Nucleus accumbens (tissue), 56 donors: ENCODE results near the gene CDH13.

ENCODE experiments used
- DNase-seq, 56 donors: peaks; one replicate each; lab custom pipeline; 2025; lab: John Stamatoyannopoulos, UW

The CDH13 gene

GRCh38 chr16:82625066-82625968 is 1.5 kb upstream of the CDH13 start:
- no peak for DNase-seq

DNA sequence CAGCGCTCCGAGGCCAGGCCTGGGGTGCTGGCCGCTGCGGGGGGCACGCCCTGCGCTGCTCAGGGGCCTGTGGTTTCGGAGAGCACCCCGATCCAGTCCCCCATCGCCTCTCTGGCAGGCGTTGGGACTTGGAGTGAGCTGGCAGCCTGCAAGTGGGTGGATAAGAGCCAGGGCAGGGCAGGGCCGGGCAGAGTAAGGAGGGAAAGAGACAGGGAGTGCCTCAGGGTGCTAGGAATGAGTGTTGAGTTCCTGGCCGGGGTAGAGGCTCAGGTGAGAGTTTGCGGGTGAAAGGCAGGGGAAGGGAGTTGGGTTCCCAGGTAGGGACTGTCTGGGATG is 1.3 kb downstream of the CDH13 start:
- DNase-seq, result peak in 3 of 56 donors; percentile 5 to 45 (median 8)

DNA sequence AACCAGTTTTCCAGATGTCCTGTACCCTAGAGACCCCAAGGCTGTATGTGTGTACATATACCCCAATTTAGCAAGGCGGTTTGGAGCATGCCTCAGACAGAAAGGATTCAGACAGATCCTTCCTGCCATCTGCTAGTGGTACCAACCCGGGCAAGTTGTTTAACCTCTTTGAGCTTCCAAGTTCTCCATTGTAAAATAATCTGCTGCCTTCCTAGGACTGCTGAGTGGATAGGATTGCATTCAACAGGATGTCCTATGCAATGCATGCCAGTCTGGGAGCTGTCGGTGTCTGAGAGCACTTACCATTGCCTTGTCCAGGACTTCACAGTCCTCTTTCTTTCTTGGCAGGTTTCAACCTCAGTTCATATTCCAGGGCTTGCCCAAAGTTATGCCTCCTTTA is 1.9 kb downstream of the CDH13 start:
- no peak for DNase-seq

DNA sequence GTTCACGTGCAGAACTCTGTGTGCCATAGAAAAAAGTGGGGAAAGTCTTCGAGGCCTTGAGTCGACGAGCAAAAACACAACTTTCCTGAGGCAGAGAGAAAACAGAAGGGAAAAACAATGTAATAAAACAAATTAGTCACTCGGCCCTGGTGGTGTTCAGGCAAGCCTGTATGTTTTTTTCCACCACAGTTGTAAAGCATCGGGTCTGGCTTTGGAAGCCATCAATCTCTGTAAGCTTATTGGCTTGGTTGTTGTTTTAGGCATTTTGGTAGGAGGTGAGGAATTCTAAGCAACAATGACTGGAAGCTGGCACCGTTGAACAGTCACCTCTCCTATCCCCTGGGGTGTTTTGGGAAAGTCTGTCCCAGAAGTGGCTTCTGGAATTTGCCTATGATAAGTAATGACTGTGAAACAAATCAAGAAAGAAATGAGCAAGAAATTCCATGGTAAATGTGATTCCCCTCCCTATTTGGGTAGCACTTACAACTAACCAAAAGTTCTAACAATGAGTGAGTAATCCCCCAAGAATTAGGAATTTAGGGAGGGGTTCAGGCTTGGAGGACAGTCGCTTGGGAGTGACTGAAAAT is 2.8 kb downstream of the CDH13 start:
- DNase-seq, result no peak

GRCh38 chr16:82630219-82630618 is 3.5 kb downstream of the CDH13 start:
- no peak for DNase-seq

DNA sequence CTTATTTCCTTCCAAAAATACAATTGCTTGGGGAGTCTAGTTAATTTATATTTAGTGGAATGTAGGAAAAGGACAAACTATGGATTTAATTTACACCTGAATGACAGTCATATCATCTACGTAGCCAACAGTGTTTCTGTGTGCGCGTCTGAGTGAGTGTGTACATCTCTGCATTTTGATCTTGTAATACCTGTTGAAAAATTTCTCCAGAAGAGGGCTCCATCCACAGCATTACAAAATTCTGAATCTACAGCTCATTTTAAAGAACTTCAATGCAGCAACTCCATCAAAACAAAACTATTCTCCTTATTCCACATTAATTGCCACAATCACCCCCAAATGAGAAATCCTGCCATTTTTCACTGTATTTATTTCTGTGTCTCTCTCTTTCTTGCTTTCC is 3.9 kb downstream of the CDH13 start:
- DNase-seq, result peak in 1 of 56 donors; percentile 5

GRCh38 chr16:82631701-82632685 is 5.2 kb downstream of the CDH13 start:
- peak in 5 of 56 donors; percentile 1 to 10 (median 6) for DNase-seq

DNA sequence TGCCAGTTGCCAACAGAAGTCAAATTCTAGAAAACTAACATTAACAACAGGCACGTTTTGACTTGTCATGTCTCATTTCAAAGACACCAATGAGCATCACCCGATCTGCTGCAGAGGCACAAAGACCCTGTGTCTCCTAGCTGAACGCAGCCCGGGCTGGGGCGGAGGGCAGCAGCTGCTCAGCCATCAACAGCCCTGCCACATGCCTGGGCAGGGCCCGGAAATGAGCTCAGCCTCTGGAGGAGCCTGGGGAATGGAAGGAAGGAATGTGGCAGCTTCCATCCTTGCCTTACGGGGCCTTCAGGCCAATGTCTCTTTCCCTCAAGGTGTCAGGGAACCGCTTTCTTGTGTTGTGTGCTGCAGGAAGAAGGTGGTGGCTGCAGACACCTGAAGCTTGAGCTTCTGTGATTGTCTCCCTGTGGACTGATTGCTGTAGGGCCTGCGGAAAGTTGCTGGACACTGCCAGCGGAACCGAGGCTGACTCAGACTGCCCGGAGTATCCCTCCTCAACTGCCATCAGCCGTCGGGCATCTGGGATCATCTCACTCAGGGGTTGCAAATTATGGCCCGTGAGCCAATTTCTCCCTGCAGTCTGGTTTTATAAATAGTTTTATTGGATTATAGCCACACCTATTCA is 7.3 kb downstream of the CDH13 start:
- peak in 52 of 56 donors; percentile 9 to 87 (median 64) for DNase-seq

GRCh38 chr16:82634955-82635610 is 8.3 kb downstream of the CDH13 start:
- DNase-seq, result no peak

DNA sequence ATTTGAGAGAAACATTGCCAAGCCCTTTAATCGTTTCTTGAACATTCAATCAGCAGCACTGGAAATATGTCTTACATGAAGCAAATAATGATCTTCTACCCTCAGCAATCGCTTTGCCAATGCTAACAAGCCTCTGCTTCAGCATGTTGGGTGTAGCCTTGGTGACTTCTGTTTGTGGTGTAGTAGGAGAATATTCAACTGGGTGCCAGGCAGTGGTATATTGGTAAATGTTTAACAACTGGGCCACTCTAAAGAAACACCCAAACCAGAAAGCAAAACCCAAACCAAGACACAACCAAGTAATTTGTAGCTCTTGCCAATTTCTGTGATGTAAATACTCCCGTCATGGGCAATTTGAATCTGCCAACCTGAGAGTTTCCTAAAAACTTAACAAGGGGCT is 9.7 kb downstream of the CDH13 start:
- no peak for DNase-seq

- no peak for DNase-seq
Measured at GRCh38 chr16:82636958-82637357, 10.2 kb downstream of the CDH13 start.

- no peak for DNase-seq
Measured at GRCh38 chr16:82638095-82638798, 11.5 kb downstream of the CDH13 start.

GRCh38 chr16:82639263-82639662 is 12.5 kb downstream of the CDH13 start:
- DNase-seq, result no peak

GRCh38 chr16:82639666-82640336 is 13.0 kb downstream of the CDH13 start:
- peak in 32 of 56 donors; percentile 2 to 74 (median 18) for DNase-seq

DNA sequence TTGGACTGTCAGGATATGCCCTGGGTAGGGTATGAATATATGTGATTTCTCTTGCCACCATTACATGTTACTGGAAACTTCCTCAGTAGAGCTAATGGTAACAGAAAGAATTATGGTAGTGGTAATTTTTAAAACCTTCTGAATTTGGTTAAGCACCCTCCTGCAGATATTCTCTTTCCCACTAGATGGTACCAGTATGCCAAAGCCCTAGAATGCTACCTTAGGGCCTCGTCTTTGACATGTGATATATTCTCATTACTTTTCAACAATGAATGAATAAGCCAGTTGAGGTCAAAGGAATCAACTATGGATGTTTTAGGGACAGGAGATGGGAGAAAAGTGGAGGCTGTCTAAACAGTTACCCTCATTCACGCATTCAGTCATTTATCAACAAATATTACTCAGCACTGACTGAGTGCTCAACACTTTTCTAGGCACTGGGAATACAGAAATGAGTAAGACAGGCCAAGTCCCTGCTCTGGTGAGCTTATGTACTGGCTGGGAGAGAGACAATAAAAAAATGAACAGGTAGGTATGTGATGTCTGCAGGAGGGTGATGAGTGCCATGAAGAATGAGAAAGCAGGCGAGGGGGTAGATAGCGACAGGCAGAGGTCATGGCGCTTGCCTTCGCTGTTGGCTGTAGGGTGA is 14.7 kb downstream of the CDH13 start:
- no peak for DNase-seq

- no peak for DNase-seq
Measured at GRCh38 chr16:82643136-82643535, 16.4 kb downstream of the CDH13 start.

DNA sequence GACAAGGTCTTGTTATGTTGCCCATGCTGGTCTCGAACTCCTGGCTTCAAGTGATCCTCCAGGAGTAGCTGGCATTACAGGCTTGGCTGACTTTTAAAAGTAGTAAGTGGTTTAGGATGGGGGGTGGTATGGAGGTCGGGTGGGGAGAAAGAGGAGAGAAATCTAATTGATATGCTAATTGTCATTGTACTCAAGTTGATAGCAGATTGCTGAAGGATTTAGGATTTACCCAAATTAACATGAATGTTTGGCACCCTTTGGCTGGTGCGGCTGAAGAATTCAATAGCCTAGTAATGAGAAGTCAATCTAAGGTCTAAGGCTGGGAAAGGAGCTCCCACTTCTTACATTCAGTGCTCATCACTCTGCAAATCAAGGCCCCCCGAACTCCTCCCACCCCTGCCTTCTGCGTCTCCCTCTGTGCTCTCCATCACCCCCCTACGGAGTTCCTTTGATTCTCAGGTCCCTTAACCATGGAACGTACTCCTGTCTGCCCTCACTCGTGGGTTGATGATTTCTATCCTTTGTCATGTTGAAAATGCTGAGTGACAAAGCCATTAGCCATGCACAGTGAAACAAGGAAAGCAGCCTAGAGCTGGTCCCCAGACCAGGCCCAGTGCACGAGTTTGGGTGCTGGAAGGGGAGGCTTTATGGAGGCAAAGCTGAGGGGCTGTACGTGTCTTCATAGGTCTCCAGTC is 17.3 kb downstream of the CDH13 start:
- no peak for DNase-seq

GRCh38 chr16:82646504-82646903 is 19.7 kb downstream of the CDH13 start:
- DNase-seq, result no peak
